HCT116 (cell line): ENCODE data around the gene TLR8. TPM values are rescaled to one million over a fixed set of nuclear protein-coding genes. Genes with fewer than 3 reads are reported as not detected.

ENCODE experiments used
- CEBPB ChIP-seq: IDR thresholded peaks from 2 replicates; pipeline ENCODE4 v1.6.1; 2012; ENCODE audit warnings: low read depth
- ELF1 ChIP-seq: IDR thresholded peaks from 2 replicates; pipeline ENCODE4 v1.6.1; 2012; ENCODE audit warnings: low read depth, borderline replicate concordance
- EZH2 ChIP-seq: fragments of 200-600 bp; sonication (generic); IDR thresholded peaks from 2 replicates; pipeline ENCODE4 v1.6.1; 2017; ENCODE audit warnings: antibody characterized with exemption, mixed run types
- POLR2AphosphoS5 ChIP-seq: IDR thresholded peaks from 2 replicates; pipeline ENCODE4 v1.6.1; 2011; ENCODE audit warnings: mild to moderate bottlenecking, low read depth, low read length, moderate library complexity
- total RNA-seq: library from RNA; stranded (reverse); gene quantifications from one replicate; pipeline ENCODE4 v1.2.1, GENCODE V29; 2021; ENCODE audit not compliant: unreplicated experiment
- TF ChIP-seq, protein P1 (sequence below): IDR thresholded peaks from 2 replicates; pipeline ENCODE4 v1.6.1; 2012; ENCODE audit warnings: low read depth
- TF ChIP-seq, protein P2 (sequence below), 3 experiments: fragments of 200-600 bp in 1 of 3; sonication (generic) in 1 of 3; IDR thresholded peaks in 2 of 3; conservative IDR thresholded peaks in 1 of 3; 2 replicates each; pipeline ENCODE4 v1.5.1; 2012 to 2017; ENCODE audit warnings: low read depth in 2 of 3, low read length in 2 of 3, antibody characterized with exemption in 1 of 3, borderline replicate concordance in 1 of 3, control low read depth in 1 of 3, mild to moderate bottlenecking in 1 of 3, mixed read lengths in 1 of 3, mixed run types in 1 of 3, moderate library complexity in 1 of 3; ENCODE audit not compliant: insufficient read depth in 1 of 3

Gene TLR8
- total RNA-seq, 1 experiment from 2014 or later: not detected

DNA sequence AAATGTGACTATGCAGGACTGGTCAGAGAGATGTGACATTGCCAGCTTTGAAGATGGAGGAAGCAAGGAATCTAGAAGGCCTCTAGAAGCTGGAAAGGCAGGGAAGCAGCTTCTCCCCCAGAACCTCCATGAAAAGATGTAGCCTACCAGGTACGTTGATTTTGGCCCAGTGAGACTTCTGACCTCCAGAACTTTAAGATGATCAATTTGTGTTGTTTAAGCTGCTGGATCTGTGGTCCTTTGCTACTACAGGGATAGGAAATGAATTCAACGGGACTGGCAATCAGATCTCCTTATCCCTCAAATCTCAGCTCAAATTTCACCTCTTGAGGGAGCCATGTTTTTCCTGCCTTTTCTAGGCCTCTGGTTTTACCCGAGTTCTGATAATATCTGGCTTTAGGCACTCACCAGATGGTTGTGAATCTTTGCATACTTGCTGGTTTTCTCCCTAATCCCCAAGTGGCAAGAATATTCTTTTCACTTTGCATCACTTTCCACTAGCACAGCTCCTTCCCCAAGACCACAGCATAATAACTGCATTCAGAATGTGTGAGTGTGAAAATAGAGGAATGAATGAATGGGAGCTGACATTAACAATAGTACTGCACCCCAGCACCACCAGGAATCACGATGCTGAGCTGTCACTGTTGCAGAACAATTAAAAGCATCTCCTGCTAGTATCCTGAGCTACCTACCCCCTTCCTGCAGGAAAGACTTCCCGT lies 42.9 kb downstream of the TLR8 start (continued):
- TF ChIP-seq, protein P1, sequence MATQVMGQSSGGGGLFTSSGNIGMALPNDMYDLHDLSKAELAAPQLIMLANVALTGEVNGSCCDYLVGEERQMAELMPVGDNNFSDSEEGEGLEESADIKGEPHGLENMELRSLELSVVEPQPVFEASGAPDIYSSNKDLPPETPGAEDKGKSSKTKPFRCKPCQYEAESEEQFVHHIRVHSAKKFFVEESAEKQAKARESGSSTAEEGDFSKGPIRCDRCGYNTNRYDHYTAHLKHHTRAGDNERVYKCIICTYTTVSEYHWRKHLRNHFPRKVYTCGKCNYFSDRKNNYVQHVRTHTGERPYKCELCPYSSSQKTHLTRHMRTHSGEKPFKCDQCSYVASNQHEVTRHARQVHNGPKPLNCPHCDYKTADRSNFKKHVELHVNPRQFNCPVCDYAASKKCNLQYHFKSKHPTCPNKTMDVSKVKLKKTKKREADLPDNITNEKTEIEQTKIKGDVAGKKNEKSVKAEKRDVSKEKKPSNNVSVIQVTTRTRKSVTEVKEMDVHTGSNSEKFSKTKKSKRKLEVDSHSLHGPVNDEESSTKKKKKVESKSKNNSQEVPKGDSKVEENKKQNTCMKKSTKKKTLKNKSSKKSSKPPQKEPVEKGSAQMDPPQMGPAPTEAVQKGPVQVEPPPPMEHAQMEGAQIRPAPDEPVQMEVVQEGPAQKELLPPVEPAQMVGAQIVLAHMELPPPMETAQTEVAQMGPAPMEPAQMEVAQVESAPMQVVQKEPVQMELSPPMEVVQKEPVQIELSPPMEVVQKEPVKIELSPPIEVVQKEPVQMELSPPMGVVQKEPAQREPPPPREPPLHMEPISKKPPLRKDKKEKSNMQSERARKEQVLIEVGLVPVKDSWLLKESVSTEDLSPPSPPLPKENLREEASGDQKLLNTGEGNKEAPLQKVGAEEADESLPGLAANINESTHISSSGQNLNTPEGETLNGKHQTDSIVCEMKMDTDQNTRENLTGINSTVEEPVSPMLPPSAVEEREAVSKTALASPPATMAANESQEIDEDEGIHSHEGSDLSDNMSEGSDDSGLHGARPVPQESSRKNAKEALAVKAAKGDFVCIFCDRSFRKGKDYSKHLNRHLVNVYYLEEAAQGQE: no peak
- TF ChIP-seq CEBPB (no peak), EZH2 (no peak), POLR2AphosphoS5 (no peak), ELF1 (no peak)
- TF ChIP-seq, protein P2, sequence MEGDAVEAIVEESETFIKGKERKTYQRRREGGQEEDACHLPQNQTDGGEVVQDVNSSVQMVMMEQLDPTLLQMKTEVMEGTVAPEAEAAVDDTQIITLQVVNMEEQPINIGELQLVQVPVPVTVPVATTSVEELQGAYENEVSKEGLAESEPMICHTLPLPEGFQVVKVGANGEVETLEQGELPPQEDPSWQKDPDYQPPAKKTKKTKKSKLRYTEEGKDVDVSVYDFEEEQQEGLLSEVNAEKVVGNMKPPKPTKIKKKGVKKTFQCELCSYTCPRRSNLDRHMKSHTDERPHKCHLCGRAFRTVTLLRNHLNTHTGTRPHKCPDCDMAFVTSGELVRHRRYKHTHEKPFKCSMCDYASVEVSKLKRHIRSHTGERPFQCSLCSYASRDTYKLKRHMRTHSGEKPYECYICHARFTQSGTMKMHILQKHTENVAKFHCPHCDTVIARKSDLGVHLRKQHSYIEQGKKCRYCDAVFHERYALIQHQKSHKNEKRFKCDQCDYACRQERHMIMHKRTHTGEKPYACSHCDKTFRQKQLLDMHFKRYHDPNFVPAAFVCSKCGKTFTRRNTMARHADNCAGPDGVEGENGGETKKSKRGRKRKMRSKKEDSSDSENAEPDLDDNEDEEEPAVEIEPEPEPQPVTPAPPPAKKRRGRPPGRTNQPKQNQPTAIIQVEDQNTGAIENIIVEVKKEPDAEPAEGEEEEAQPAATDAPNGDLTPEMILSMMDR (IDR thresholded peaks at IDR 0.05 in 2 of 3, conservative IDR thresholded peaks at IDR 0.05 in 1 of 3; ENCODE audit: borderline replicate concordance in 1 of 3, insufficient read depth in 1 of 3, low read depth in 2 of 3, low read length in 2 of 3): no peak
